Measurements from ENCODE around the gene L1TD1.

DNA sequence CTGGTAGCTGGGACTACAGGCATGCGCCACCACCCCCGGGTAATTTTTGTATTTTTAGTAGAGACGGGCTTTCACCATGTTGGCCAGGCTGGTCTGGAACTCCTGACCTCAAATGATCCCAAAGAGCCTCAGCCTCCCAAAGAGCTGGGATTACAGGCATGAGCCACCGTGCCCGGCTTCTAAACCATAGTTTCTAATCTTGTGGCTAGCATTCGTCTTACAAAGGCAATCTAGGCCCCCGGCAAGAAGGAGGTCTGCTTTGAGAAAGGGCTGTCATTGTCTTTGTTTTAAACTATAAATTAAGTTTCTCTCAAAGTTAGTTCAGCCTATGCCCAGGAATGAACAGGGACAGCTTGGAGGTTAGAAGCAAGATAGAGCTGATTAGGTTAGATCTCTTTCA lies 10.3 kb upstream of the L1TD1 start:
- TF ChIP-seq, protein P1, sequence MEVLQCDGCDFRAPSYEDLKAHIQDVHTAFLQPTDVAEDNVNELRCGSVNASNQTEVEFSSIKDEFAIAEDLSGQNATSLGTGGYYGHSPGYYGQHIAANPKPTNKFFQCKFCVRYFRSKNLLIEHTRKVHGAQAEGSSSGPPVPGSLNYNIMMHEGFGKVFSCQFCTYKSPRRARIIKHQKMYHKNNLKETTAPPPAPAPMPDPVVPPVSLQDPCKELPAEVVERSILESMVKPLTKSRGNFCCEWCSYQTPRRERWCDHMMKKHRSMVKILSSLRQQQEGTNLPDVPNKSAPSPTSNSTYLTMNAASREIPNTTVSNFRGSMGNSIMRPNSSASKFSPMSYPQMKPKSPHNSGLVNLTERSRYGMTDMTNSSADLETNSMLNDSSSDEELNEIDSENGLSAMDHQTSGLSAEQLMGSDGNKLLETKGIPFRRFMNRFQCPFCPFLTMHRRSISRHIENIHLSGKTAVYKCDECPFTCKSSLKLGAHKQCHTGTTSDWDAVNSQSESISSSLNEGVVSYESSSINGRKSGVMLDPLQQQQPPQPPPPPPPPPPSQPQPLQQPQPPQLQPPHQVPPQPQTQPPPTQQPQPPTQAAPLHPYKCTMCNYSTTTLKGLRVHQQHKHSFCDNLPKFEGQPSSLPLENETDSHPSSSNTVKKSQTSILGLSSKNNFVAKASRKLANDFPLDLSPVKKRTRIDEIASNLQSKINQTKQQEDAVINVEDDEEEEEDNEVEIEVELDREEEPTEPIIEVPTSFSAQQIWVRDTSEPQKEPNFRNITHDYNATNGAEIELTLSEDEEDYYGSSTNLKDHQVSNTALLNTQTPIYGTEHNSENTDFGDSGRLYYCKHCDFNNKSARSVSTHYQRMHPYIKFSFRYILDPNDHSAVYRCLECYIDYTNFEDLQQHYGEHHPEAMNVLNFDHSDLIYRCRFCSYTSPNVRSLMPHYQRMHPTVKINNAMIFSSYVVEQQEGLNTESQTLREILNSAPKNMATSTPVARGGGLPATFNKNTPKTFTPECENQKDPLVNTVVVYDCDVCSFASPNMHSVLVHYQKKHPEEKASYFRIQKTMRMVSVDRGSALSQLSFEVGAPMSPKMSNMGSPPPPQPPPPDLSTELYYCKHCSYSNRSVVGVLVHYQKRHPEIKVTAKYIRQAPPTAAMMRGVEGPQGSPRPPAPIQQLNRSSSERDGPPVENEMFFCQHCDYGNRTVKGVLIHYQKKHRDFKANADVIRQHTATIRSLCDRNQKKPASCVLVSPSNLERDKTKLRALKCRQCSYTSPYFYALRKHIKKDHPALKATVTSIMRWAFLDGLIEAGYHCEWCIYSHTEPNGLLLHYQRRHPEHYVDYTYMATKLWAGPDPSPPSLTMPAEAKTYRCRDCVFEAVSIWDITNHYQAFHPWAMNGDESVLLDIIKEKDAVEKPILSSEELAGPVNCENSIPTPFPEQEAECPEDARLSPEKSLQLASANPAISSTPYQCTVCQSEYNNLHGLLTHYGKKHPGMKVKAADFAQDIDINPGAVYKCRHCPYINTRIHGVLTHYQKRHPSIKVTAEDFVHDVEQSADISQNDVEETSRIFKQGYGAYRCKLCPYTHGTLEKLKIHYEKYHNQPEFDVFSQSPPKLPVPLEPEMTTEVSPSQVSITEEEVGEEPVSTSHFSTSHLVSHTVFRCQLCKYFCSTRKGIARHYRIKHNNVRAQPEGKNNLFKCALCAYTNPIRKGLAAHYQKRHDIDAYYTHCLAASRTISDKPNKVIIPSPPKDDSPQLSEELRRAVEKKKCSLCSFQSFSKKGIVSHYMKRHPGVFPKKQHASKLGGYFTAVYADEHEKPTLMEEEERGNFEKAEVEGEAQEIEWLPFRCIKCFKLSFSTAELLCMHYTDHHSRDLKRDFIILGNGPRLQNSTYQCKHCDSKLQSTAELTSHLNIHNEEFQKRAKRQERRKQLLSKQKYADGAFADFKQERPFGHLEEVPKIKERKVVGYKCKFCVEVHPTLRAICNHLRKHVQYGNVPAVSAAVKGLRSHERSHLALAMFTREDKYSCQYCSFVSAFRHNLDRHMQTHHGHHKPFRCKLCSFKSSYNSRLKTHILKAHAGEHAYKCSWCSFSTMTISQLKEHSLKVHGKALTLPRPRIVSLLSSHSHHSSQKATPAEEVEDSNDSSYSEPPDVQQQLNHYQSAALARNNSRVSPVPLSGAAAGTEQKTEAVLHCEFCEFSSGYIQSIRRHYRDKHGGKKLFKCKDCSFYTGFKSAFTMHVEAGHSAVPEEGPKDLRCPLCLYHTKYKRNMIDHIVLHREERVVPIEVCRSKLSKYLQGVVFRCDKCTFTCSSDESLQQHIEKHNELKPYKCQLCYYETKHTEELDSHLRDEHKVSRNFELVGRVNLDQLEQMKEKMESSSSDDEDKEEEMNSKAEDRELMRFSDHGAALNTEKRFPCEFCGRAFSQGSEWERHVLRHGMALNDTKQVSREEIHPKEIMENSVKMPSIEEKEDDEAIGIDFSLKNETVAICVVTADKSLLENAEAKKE (CRISPR knock-in tag; IDR thresholded peaks at IDR 0.05) = no peak
- TF ChIP-seq, protein P2, sequence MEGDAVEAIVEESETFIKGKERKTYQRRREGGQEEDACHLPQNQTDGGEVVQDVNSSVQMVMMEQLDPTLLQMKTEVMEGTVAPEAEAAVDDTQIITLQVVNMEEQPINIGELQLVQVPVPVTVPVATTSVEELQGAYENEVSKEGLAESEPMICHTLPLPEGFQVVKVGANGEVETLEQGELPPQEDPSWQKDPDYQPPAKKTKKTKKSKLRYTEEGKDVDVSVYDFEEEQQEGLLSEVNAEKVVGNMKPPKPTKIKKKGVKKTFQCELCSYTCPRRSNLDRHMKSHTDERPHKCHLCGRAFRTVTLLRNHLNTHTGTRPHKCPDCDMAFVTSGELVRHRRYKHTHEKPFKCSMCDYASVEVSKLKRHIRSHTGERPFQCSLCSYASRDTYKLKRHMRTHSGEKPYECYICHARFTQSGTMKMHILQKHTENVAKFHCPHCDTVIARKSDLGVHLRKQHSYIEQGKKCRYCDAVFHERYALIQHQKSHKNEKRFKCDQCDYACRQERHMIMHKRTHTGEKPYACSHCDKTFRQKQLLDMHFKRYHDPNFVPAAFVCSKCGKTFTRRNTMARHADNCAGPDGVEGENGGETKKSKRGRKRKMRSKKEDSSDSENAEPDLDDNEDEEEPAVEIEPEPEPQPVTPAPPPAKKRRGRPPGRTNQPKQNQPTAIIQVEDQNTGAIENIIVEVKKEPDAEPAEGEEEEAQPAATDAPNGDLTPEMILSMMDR (conservative IDR thresholded peaks at IDR 0.05; ENCODE audit: low read depth in 2 of 2) = no peak
- TF ChIP-seq CREB1 (CRISPR knock-in tag; IDR thresholded peaks at IDR 0.05; ENCODE audit: low read depth) = no peak
- no peak for TF ChIP-seq JUNB (IDR thresholded peaks at IDR 0.05; ENCODE audit: unreplicated experiment)
- TF ChIP-seq POLR2AphosphoS5 (IDR thresholded peaks at IDR 0.05; ENCODE audit: low read depth) = no peak
- TF ChIP-seq EZH2 (IDR thresholded peaks at IDR 0.05; ENCODE audit: low read depth, unreplicated experiment) = no peak
- no peak for TF ChIP-seq EZH2phosphoT487 (IDR thresholded peaks at IDR 0.05; ENCODE audit: unreplicated experiment)
- TF ChIP-seq, protein P3, sequence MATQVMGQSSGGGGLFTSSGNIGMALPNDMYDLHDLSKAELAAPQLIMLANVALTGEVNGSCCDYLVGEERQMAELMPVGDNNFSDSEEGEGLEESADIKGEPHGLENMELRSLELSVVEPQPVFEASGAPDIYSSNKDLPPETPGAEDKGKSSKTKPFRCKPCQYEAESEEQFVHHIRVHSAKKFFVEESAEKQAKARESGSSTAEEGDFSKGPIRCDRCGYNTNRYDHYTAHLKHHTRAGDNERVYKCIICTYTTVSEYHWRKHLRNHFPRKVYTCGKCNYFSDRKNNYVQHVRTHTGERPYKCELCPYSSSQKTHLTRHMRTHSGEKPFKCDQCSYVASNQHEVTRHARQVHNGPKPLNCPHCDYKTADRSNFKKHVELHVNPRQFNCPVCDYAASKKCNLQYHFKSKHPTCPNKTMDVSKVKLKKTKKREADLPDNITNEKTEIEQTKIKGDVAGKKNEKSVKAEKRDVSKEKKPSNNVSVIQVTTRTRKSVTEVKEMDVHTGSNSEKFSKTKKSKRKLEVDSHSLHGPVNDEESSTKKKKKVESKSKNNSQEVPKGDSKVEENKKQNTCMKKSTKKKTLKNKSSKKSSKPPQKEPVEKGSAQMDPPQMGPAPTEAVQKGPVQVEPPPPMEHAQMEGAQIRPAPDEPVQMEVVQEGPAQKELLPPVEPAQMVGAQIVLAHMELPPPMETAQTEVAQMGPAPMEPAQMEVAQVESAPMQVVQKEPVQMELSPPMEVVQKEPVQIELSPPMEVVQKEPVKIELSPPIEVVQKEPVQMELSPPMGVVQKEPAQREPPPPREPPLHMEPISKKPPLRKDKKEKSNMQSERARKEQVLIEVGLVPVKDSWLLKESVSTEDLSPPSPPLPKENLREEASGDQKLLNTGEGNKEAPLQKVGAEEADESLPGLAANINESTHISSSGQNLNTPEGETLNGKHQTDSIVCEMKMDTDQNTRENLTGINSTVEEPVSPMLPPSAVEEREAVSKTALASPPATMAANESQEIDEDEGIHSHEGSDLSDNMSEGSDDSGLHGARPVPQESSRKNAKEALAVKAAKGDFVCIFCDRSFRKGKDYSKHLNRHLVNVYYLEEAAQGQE (IDR thresholded peaks at IDR 0.05; ENCODE audit: unreplicated experiment) = no peak
- TF ChIP-seq STAT1 (IDR thresholded peaks at IDR 0.05; ENCODE audit: unreplicated experiment) = no peak

Measured in GM23338 (cell line).